HG02973 (cell line): ENCODE measurements around the gene MESP1.
A peak's percentile ranks its signal among the peaks of the same experiment; 100 is the strongest.

Experiments used
- ATAC-seq: cut with Tn5 transposase; IDR thresholded peaks from one replicate; pipeline ENCODE4 v1.9.1; 2021; ENCODE audit warnings: moderate library complexity; ENCODE audit not compliant: unreplicated experiment

Gene MESP1

DNA sequence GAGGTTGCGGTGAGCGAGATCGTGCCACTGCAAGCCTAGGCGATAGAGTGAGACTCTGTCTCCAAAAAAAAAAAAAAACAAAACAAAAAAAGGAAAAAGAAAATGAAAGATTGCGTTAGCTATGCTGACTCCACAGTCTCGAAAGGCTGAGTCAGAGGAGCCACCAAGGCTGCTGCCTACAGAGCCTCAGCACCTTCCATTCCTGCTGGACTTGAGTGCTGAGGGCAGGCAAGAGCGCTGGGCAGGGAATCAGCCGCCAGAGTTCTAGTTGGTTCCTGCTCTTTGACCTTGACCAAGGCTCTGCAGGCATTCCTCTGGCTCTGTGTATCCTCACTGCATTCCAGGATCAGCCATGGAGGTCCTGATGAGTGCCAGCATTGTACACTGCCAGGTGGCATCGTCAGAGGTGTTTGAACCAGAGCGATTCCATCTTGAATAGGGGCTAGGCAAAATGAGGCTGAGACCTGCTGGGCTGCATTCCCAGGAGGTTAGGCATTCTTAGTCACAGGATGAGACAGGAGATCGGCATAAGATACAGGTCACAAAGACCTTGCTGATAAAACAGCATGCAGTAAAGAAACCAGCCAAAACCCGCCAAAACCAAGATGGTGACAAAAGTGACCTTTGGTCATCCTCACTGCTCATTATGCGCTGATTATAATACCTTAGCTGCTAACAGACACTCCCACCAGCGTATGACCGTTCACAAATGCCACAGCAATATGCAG is 31.0 kb upstream of the MESP1 start:
- ATAC-seq, result no peak

GRCh38 chr15:89781055-89781454 is 30.0 kb upstream of the MESP1 start:
- no peak for ATAC-seq

DNA sequence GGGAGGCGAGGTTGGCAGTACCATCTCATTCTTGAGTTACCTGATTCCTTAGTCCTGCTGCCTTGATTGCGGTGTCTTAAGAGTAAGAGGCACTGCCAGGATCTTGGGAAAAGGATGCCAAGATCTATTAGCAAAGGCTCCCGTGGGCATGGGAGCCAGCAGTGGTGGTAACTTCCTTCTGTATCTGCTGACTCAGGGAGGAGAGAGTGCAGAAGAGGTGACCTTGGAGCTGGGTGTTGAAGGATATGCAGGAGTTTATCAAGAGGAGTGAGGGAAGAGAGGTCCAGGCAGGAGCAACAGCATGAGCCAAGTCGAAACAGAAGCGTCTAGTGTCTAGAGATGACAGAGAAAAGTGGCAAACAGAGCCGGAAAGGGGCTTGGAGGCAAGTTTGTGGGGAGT is 29.6 kb upstream of the MESP1 start:
- ATAC-seq, result no peak

DNA sequence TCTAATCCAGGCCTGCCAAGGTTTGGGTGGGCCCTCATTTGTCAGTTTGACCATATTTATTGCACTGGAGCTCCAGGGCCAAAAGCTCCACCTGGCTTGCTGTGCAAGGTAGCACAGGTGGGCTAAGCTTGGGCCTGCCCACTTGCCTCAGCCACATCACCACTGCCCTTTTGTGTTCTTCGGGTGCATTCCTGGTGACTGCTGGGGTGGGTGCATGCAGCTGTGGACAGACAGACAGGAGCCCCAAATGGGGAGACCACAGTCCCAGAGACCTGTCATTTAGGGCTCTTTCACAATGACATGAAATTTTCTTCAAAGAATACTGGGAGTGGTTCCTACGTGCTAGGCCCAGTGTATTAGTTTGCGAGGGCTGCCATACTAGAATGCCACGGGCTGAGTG is 27.8 kb upstream of the MESP1 start:
- no peak for ATAC-seq

DNA sequence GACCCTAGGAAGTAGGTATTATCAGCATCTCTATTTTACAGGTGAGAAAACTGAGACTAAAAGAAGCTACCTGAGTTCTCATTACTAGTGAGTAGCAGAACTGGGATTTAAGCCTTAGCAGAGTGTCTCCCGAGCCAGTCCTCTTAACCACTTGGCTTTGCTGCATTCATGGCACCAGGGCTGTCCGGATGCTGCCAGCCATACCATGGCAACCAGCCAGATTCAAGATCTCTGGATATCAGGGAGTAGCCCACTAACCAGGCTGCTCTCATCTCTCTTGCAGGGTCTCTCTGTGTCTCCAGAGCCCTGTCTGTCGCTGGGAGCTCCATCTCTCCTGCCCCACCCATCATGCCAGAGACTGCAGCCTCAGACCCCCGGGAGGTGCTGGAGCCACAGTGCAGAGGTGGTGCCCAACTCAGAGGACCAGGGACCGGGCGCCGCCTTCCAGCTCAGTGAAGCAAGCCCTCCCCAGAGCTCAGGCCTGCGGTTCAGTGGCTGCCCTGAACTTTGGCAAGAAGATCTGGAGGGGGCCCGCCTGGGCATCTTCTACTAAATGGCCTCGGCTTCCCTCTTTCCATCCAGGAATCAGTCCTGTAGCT is 26.8 kb upstream of the MESP1 start:
- no peak for ATAC-seq

GRCh38 chr15:89777073-89777751 is 26.2 kb upstream of the MESP1 start:
- no peak for ATAC-seq

- peak; percentile 56 for ATAC-seq
Measured at GRCh38 chr15:89776274-89777072, 25.4 kb upstream of the MESP1 start, which contains the start of gene MESP2. Gene MESP2, plus strand, starts transcription at chr15:89776332. Its CDS starts 26 bp downstream, at chr15:89776358.

- ATAC-seq, result no peak
Measured at GRCh38 chr15:89775815-89776214, 24.8 kb upstream of the MESP1 start.

- ATAC-seq, result no peak
Measured at GRCh38 chr15:89774492-89774891, 23.4 kb upstream of the MESP1 start.

DNA sequence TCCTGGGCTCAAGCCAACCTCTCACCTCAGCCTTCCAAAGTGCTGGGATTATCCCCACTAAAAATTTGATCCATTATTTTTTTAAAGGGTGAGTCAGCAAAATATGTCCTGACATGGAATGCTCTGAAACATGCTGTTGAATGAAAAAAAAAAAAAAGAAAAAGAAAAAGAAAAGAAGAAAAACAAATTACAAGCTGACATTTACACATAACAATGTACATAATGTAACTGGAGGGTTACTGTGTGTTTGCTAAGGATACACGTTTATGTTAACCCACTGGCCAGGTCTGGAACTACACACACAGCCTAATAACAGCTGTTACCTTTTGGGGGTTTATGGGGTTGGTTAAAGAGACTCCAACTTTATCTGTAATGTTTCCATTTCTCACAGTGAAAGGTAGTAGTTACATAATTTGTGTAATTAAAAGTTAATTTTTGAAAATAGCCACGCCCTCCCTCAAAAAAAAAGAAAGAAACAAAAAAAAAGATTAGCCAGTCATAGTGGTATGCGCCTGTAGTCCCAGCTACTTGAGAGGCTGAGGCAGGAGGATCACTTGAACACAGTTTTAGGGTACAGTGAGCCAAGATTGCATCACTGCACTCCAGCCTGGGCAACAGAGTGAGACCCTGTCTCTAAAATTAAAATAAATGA is 22.0 kb upstream of the MESP1 start:
- ATAC-seq, result no peak

- no peak for ATAC-seq
Measured at GRCh38 chr15:89770041-89770440, 19.0 kb upstream of the MESP1 start.

DNA sequence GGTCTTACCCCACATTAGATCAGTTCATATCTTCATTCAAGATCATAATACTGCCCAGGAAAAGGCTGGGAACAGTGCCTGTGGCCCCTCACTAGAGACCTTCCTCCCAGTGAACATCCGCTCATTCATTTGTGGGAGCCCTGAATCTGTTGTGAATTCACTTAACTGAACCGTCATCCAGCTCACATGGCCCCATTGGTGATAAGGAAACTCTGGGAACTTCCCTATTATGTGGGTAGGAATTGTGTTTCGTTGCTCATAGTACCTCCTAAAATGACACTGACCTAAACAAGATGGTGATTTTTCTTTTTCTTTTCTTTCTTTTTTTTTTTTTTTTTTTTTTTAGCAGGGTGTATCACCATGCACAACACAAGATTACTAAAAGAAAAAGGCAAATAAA is 18.3 kb upstream of the MESP1 start:
- no peak for ATAC-seq

- ATAC-seq, result no peak
Measured at GRCh38 chr15:89768071-89768500, 17.0 kb upstream of the MESP1 start.

DNA sequence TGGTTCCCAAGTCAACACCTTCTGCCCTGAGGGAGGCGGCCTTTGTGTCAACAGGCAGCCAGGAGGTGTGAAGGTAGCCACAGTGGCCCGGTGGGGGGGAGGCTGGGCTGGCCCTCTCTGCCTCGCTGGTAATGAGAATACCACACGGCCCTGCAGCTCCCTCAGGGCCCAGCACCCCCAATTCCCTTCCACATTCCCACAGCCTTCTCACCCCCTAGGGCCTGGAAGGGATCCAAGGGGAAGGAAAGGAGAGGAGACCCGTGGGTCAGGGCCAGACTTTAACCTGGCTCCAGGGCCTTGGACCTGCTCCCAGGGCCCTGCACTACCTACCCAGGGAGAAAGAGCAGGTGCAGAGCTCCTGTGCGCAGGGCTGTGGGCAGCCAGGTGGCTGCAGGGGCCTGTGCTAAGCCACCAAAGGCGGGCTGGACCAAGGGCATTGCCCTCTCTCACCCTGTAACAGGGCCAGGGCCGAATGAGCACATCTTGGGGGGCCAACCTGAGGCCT is 16.4 kb upstream of the MESP1 start:
- ATAC-seq, result no peak

GRCh38 chr15:89766357-89767311 is 15.6 kb upstream of the MESP1 start:
- ATAC-seq, result no peak

DNA sequence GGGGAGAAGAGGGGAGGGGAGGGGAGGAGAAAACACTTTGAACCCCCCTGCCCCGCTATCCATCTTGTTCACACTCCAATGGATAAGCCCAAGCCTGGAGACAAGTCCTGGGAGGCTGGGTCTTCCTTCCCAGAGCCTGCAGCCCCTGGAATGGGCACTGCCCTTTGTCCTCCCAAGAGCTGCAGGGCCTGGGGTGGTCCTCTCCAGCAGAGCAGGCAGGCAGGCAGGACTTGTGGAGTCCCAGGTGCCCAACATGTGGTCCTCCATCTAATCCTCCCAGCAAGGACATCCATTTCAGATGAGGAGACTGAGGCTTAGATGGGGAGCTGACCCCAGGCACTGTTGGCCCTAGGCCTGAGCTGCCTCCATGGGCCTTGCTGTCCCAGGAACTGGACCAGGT is 14.6 kb upstream of the MESP1 start:
- no peak for ATAC-seq

- ATAC-seq, result no peak
Measured at GRCh38 chr15:89761929-89762328, 10.9 kb upstream of the MESP1 start.

DNA sequence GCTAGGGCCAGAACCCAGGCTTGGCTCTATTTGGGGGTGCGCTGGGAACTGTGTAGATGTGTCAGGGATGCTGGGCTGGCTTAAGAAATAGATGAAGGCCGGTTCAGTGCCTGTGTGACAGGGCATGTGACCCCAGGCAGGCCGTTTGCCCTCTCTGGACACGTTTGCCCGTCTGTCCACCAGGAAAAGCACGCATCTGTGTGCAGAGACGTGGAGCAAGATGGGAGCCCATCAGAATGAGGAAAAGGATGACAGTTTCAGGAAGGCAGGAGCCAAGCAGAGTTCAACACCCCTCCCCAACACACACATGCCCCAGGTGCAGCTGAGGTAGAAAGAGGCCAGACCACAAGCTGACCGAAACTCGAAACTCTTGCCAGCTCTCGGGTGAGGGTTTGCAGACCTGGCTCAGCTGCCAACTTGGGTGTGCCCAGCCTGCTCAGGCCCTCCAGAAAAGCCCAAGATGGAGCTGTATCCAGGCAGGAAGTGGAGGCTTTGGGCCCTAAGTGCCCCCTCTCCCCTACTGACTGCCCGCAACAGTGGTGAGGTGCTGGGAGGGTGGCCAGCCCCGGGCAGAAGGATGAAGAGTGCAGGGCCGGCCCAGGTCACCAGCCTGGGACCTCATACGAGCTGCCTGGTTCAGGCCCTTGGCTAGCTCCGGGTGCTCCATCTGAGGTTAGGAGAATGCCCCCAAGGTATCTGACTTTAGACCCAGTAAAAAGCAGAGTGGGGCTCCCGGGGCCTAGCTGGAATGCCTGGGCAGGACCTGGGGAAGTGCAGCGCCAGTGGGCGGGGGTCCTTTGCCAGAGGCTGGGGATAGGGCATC is 10.2 kb upstream of the MESP1 start:
- no peak for ATAC-seq
